Panc1 (cell line): ENCODE data around the gene TMEM151A. TPM values are rescaled to one million over a fixed set of nuclear protein-coding genes. Genes with fewer than 3 reads are reported as not detected.

ENCODE experiments used
- ATAC-seq: fragments of 200-7000 bp; cut with Tn5 transposase; 2 replicates; pipeline ENCODE4 v1.9.1; 2020; ENCODE audit warnings: mild to moderate bottlenecking, moderate library complexity
- BruUV-seq: library from RNA; stranded (reverse); fragments of 400-500 nt; replicated peaks from 2 replicates; lab custom pipeline; 2021; lab: Mats Ljungman, UMichigan
- CTCF ChIA-PET: fragments of 300-600 bp; sonication (Branson Sonifier 250); formaldehyde crosslinking; loops from one replicate; lab custom pipeline; 2022; ENCODE audit warnings: antibody characterized with exemption; lab: Charles Lee
- POLR2A ChIA-PET: fragments of 300-600 bp; sonication (Branson Sonifier 250); formaldehyde crosslinking; loops from one replicate; lab custom pipeline; 2022; ENCODE audit warnings: antibody characterized with exemption; lab: Charles Lee
- DNase-seq: peaks from one replicate; pipeline ENCODE4 v3.0.0-alpha.2; 2010; ENCODE audit warnings: low read depth, low spot score
- H3K27ac ChIP-seq: 2 replicates; pipeline ENCODE4 v1.5.1; 2011; ENCODE audit warnings: mild to moderate bottlenecking, low read length, inconsistent platforms
- H3K27me3 ChIP-seq: fragments of 200-500 bp; sonication (Bioruptor generic); 2 replicates; pipeline ENCODE4 v1.6.0; 2014; ENCODE audit warnings: low read length, inconsistent platforms; ENCODE audit not compliant: control insufficient read depth, insufficient read depth
- H3K36me3 ChIP-seq: fragments of 200-500 bp; sonication (Bioruptor generic); 2 replicates; pipeline ENCODE4 v1.5.1; 2014; ENCODE audit warnings: inconsistent platforms, mild to moderate bottlenecking, low read length, moderate library complexity; ENCODE audit not compliant: control insufficient read depth, insufficient read depth
- H3K4me1 ChIP-seq: 2 replicates; pipeline ENCODE4 v1.5.1; 2011; ENCODE audit warnings: inconsistent platforms, mild to moderate bottlenecking, low read length, moderate library complexity; ENCODE audit not compliant: control insufficient read depth, insufficient read depth
- H3K4me3 ChIP-seq, 2 experiments: 2 replicates each; pipeline ENCODE4 v1.5.1; 2011 to 2012; ENCODE audit warnings: low read depth in 2 of 2, low read length in 2 of 2, mild to moderate bottlenecking in 2 of 2, inconsistent platforms in 1 of 2, moderate library complexity in 1 of 2
- H3K9me3 ChIP-seq: fragments of 200-500 bp; sonication (Bioruptor generic); 2 replicates; pipeline ENCODE4 v1.5.1; 2014; ENCODE audit warnings: low read depth, mild to moderate bottlenecking, inconsistent platforms, low read length, moderate library complexity; ENCODE audit not compliant: control insufficient read depth, insufficient read depth
- POLR2AphosphoS5 ChIP-seq: IDR thresholded peaks from 2 replicates; pipeline ENCODE4 v1.6.1; 2012; ENCODE audit warnings: mild to moderate bottlenecking, low read depth, low read length, moderate library complexity
- SIN3A ChIP-seq: IDR thresholded peaks from 2 replicates; pipeline ENCODE4 v1.6.1; 2012; ENCODE audit warnings: low read depth, mild to moderate bottlenecking, low read length, moderate library complexity, borderline replicate concordance; ENCODE audit not compliant: insufficient read depth
- TCF7L2 ChIP-seq: IDR thresholded peaks from 2 replicates; pipeline ENCODE4 v1.6.1; 2011; ENCODE audit warnings: mild to moderate bottlenecking, low read depth, low read length, inconsistent platforms
- in situ Hi-C: cut with HindIII; loops from 2 replicates; pipeline ENCODE4 v1.10.0; 2016; ENCODE audit warnings: low sequenced_read_pairs, low pct_unique_long_range_greater_than_20kb
- intact Hi-C: fragments of 100-400 bp; cut with micrococcal nuclease; formaldehyde crosslinking; loops from one replicate; pipeline ENCODE4 v1.10.0; 2022; ENCODE audit not compliant: unreplicated experiment
- total RNA-seq: library from RNA; stranded (reverse); gene quantifications from one replicate; pipeline ENCODE4 v1.2.1, GENCODE V29; 2021; ENCODE audit not compliant: unreplicated experiment
- TF ChIP-seq, protein P1 (sequence below), 2 experiments: IDR thresholded peaks; 2 replicates each; pipeline ENCODE4 v1.6.1; 2011 to 2012; ENCODE audit warnings: low read depth in 2 of 2, control low read depth in 1 of 2, low read length in 1 of 2, mild to moderate bottlenecking in 1 of 2, moderate library complexity in 1 of 2; ENCODE audit not compliant: insufficient read depth in 1 of 2
- TF ChIP-seq, protein P2 (sequence below): fragments of 450-650 bp; IDR thresholded peaks from 2 replicates; pipeline ENCODE4 v1.5.1; 2017; ENCODE audit warnings: mild to moderate bottlenecking

Gene TMEM151A
- total RNA-seq, 1 experiment from 2014 or later, result 11.0 TPM

DNA sequence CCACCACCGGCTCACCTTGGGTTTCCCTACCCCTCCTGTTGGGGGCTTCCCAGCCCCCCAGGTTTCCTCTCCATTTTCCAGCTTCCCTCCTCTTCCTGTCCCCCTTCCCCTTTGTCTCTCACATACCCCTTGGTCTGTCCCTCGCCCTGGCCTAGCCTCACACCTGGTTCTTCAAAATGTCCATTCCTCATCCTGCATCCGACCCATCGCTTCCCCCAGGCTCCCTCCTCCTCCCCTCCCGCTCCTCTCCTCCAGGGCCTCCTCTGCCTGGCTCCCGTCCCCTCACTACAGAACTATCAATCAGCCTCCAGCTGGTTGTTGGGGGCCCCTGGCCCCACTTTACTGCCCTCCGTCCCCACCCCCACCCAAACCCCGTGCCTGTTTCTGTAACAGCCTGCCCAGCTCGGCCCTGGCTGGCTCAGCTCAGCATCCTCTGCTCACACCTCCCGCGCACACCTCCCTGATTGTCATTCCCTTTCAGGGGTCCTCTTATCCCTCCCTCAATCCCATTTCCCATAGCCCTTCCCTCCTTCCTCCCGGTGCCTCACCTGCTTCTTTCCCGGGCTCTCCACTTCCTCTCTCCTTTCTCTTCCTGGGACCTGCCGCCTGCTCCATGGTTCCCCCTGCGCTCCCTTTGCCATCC lies 12.5 kb upstream of the TMEM151A start:
- no peak for DNase-seq
- CTCF ChIA-PET, result interaction anchor here (0.6 to 0.8 kb wide), 2 partner anchors 34 to 127 kb away, joined by 3 to 27 read pairs; no protein-coding TSS in a partner anchor
- intact Hi-C loops, result no loop called here
- 0 out of 4 replicates have a peak overlapping the region, but pooled peaks of 1 of the 2 experiments have one; percentile 40 for H3K4me3 ChIP-seq
- no peak for ATAC-seq
- no TSS peak for BruUV-seq
- in situ Hi-C loops, result no loop called here
- TF ChIP-seq TCF7L2 (no peak), POLR2AphosphoS5 (no peak), SIN3A (no peak)
- TF ChIP-seq, protein P1, sequence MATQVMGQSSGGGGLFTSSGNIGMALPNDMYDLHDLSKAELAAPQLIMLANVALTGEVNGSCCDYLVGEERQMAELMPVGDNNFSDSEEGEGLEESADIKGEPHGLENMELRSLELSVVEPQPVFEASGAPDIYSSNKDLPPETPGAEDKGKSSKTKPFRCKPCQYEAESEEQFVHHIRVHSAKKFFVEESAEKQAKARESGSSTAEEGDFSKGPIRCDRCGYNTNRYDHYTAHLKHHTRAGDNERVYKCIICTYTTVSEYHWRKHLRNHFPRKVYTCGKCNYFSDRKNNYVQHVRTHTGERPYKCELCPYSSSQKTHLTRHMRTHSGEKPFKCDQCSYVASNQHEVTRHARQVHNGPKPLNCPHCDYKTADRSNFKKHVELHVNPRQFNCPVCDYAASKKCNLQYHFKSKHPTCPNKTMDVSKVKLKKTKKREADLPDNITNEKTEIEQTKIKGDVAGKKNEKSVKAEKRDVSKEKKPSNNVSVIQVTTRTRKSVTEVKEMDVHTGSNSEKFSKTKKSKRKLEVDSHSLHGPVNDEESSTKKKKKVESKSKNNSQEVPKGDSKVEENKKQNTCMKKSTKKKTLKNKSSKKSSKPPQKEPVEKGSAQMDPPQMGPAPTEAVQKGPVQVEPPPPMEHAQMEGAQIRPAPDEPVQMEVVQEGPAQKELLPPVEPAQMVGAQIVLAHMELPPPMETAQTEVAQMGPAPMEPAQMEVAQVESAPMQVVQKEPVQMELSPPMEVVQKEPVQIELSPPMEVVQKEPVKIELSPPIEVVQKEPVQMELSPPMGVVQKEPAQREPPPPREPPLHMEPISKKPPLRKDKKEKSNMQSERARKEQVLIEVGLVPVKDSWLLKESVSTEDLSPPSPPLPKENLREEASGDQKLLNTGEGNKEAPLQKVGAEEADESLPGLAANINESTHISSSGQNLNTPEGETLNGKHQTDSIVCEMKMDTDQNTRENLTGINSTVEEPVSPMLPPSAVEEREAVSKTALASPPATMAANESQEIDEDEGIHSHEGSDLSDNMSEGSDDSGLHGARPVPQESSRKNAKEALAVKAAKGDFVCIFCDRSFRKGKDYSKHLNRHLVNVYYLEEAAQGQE (IDR thresholded peaks at IDR 0.05; ENCODE audit: insufficient read depth in 1 of 2, low read depth in 2 of 2, low read length in 1 of 2), result no peak
- TF ChIP-seq, protein P2, sequence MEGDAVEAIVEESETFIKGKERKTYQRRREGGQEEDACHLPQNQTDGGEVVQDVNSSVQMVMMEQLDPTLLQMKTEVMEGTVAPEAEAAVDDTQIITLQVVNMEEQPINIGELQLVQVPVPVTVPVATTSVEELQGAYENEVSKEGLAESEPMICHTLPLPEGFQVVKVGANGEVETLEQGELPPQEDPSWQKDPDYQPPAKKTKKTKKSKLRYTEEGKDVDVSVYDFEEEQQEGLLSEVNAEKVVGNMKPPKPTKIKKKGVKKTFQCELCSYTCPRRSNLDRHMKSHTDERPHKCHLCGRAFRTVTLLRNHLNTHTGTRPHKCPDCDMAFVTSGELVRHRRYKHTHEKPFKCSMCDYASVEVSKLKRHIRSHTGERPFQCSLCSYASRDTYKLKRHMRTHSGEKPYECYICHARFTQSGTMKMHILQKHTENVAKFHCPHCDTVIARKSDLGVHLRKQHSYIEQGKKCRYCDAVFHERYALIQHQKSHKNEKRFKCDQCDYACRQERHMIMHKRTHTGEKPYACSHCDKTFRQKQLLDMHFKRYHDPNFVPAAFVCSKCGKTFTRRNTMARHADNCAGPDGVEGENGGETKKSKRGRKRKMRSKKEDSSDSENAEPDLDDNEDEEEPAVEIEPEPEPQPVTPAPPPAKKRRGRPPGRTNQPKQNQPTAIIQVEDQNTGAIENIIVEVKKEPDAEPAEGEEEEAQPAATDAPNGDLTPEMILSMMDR, result no peak
- peaks cover 32% of the 10 kb centered on the region for H3K4me1 ChIP-seq
- no peaks in the 10 kb centered on the region for H3K27me3 ChIP-seq
- no peaks in the 10 kb centered on the region for H3K9me3 ChIP-seq
- H3K36me3 ChIP-seq, result no peaks in the 10 kb centered on the region
- H3K27ac ChIP-seq, result no peak overlapping the region
- POLR2A ChIA-PET, result interaction anchor here (0.8 kb wide), 1 partner anchor 10 kb away, joined by 7 read pairs; the partner anchor contains the start of gene YIF1A

DNA sequence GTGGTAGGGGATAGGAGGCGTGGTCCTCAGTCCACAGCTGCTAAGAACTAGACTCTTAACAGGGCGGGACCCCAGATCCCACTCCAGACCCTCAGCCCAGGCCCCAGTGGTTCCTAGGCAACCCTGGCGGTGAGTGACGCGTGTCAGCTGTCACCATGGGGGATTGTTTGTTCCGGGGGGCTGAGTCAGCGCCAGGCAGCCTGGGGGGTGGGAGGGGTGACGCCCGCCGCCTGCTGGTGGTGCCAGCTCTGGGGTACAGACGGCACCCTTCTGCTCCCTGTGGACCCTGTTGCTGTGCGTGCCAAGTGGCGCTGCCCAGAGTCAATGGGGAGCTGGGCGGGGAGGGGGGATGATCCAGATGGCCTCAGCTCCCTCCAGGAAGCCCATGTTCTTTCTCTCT lies 11.3 kb upstream of the TMEM151A start:
- peaks cover 38% of the 10 kb centered on the region for H3K4me1 ChIP-seq
- no peak overlapping the region for H3K27ac ChIP-seq
- H3K27me3 ChIP-seq, result no peaks in the 10 kb centered on the region
- no peak for DNase-seq
- BruUV-seq, result no TSS peak
- CTCF ChIA-PET, result no interaction called here
- no peak overlapping the region for H3K4me3 ChIP-seq
- in situ Hi-C loops (no loop called here), intact Hi-C loops (no loop called here)
- POLR2A ChIA-PET, result interaction anchor here (1.2 to 1.4 kb wide), 2 partner anchors 9 to 11 kb away, joined by 4 to 9 read pairs; partner anchors contain the start of genes TMEM151A and YIF1A
- no peak for ATAC-seq
- H3K36me3 ChIP-seq, result no peaks in the 10 kb centered on the region
- TF ChIP-seq, protein P1 (IDR thresholded peaks at IDR 0.05; ENCODE audit: insufficient read depth in 1 of 2, low read depth in 2 of 2, low read length in 1 of 2), result no peak
- no peak for TF ChIP-seq POLR2AphosphoS5
- H3K9me3 ChIP-seq, result no peaks in the 10 kb centered on the region
